Muscle layer of duodenum (tissue), 2 donors: ENCODE data around the gene ALDH9A1.
"Not testable (repeated sequence)": the region's sequence is repeated elsewhere in the genome, so short reads cannot be mapped to it uniquely, and the experiment has no call there.

ENCODE experiments used
- H3K27ac ChIP-seq: one replicate; pipeline ENCODE4 v1.7.0; 2013; ENCODE audit warnings: mild to moderate bottlenecking, low read length
- H3K27me3 ChIP-seq: one replicate; pipeline ENCODE4 v1.7.0; 2013; ENCODE audit warnings: low read depth, mild to moderate bottlenecking, control low read depth, low read length
- H3K36me3 ChIP-seq, 2 donors: one replicate each; pipeline ENCODE4 v1.7.0; 2013; ENCODE audit warnings: low read length in 2 of 2, control low read depth in 1 of 2, mild to moderate bottlenecking in 1 of 2; ENCODE audit not compliant: insufficient read depth in 2 of 2, control insufficient read depth in 1 of 2
- H3K4me1 ChIP-seq, 2 donors: one replicate each; pipeline ENCODE4 v1.7.0; 2013; ENCODE audit warnings: low read length in 2 of 2, mild to moderate bottlenecking in 2 of 2, control low read depth in 1 of 2, moderate library complexity in 1 of 2; ENCODE audit not compliant: insufficient read depth in 2 of 2, control insufficient read depth in 1 of 2
- H3K4me3 ChIP-seq, 2 donors: one replicate each; pipeline ENCODE4 v1.7.0; 2013; ENCODE audit warnings: low read length in 2 of 2, low read depth in 1 of 2, mild to moderate bottlenecking in 1 of 2
- H3K9me3 ChIP-seq, 2 donors: one replicate each; pipeline ENCODE4 v1.7.0; 2013; ENCODE audit warnings: low read length in 2 of 2, control low read depth in 1 of 2, mild to moderate bottlenecking in 1 of 2; ENCODE audit not compliant: control insufficient read depth in 1 of 2
- donor health status: healthy.

The ALDH9A1 gene

GRCh38 chr1:165686971-165687433, 11.4 kb downstream of the ALDH9A1 start:
- Histone ChIP-seq H3K27ac (no peak overlapping the region), H3K9me3 (no peaks in the 10 kb centered on the region), H3K4me3 (no peak overlapping the region), H3K27me3 (no peaks in the 10 kb centered on the region), H3K36me3 (peaks cover 0 to 21% of the 10 kb centered on the region in 2 donors), H3K4me1 (peaks cover 0 to 6% of the 10 kb centered on the region in 2 donors)

- Histone ChIP-seq H3K27me3 (no peaks in the 10 kb centered on the region), H3K9me3 (no peaks in the 10 kb centered on the region), H3K4me1 (peaks cover 0 to 6% of the 10 kb centered on the region in 2 donors), H3K4me3 (no peak overlapping the region), H3K36me3 (peaks cover 0 to 25% of the 10 kb centered on the region in 2 donors), H3K27ac (no peak overlapping the region)
Measured at GRCh38 chr1:165686121-165686970, 12.0 kb downstream of the ALDH9A1 start.

- no peaks in the 10 kb centered on the region for H3K9me3 ChIP-seq
- H3K36me3 ChIP-seq = peaks cover 18 to 39% of the 10 kb centered on the region in 2 donors
Measured at GRCh38 chr1:165683848-165684485, 14.4 kb downstream of the ALDH9A1 start.

GRCh38 chr1:165680773-165681172, 17.6 kb downstream of the ALDH9A1 start:
- H3K27me3 ChIP-seq, H3K4me3 ChIP-seq, H3K4me1 ChIP-seq, H3K9me3 ChIP-seq, H3K27ac ChIP-seq: not testable (repeated sequence)
- peaks cover 25 to 62% of the 10 kb centered on the region in 2 donors for H3K36me3 ChIP-seq

More at GRCh38 chr1:165683848-165684485, 14.4 kb downstream of the ALDH9A1 start:
- Histone ChIP-seq H3K27ac (no peak overlapping the region), H3K27me3 (no peaks in the 10 kb centered on the region), H3K4me1 (peaks cover 0 to 6% of the 10 kb centered on the region in 2 donors), H3K4me3 (no peak overlapping the region)

GRCh38 chr1:165680303-165680702, 18.1 kb downstream of the ALDH9A1 start:
- no peaks in the 10 kb centered on the region for H3K9me3 ChIP-seq
- peaks cover 25 to 64% of the 10 kb centered on the region in 2 donors for H3K36me3 ChIP-seq
- H3K4me3 ChIP-seq = no peak overlapping the region
- H3K4me1 ChIP-seq = peaks cover 0 to 6% of the 10 kb centered on the region in 2 donors
- no peaks in the 10 kb centered on the region for H3K27me3 ChIP-seq
- H3K27ac ChIP-seq = no peak overlapping the region

- Histone ChIP-seq H3K27ac (no peak overlapping the region), H3K9me3 (no peaks in the 10 kb centered on the region), H3K4me3 (no peak overlapping the region), H3K4me1 (peaks cover 0 to 6% of the 10 kb centered on the region in 2 donors), H3K36me3 (peaks cover 25 to 64% of the 10 kb centered on the region in 2 donors), H3K27me3 (no peaks in the 10 kb centered on the region)
Measured at GRCh38 chr1:165679282-165680036, 18.9 kb downstream of the ALDH9A1 start.

- Histone ChIP-seq H3K4me3 (no peak overlapping the region), H3K4me1 (no peaks in the 10 kb centered on the region), H3K27me3 (no peaks in the 10 kb centered on the region), H3K27ac (no peak overlapping the region), H3K9me3 (no peaks in the 10 kb centered on the region), H3K36me3 (peaks cover 25 to 64% of the 10 kb centered on the region in 2 donors)
Measured at GRCh38 chr1:165678509-165678908, 19.9 kb downstream of the ALDH9A1 start.

- Histone ChIP-seq H3K9me3 (no peaks in the 10 kb centered on the region), H3K4me1 (no peaks in the 10 kb centered on the region), H3K27me3 (no peaks in the 10 kb centered on the region), H3K36me3 (peaks cover 36 to 50% of the 10 kb centered on the region in 2 donors), H3K4me3 (no peak overlapping the region), H3K27ac (no peak overlapping the region)
Measured at GRCh38 chr1:165675794-165676193, 22.6 kb downstream of the ALDH9A1 start.

- Histone ChIP-seq H3K4me1 (no peaks in the 10 kb centered on the region), H3K27ac (no peak overlapping the region), H3K9me3 (no peaks in the 10 kb centered on the region), H3K27me3 (no peaks in the 10 kb centered on the region), H3K4me3 (no peak overlapping the region), H3K36me3 (peaks cover 31 to 39% of the 10 kb centered on the region in 2 donors)
Measured at GRCh38 chr1:165674599-165674998, 23.8 kb downstream of the ALDH9A1 start.

GRCh38 chr1:165671526-165671925, 26.8 kb downstream of the ALDH9A1 start:
- Histone ChIP-seq H3K27me3 (no peaks in the 10 kb centered on the region), H3K27ac (no peak overlapping the region), H3K36me3 (peaks cover 32 to 38% of the 10 kb centered on the region in 2 donors), H3K9me3 (no peaks in the 10 kb centered on the region), H3K4me1 (no peaks in the 10 kb centered on the region), H3K4me3 (no peak overlapping the region)

- H3K9me3 ChIP-seq = no peaks in the 10 kb centered on the region
- no peak overlapping the region for H3K27ac ChIP-seq
- no peaks in the 10 kb centered on the region for H3K27me3 ChIP-seq
- H3K36me3 ChIP-seq = peaks cover 43 to 47% of the 10 kb centered on the region in 2 donors
- no peak overlapping the region for H3K4me3 ChIP-seq
- H3K4me1 ChIP-seq = no peaks in the 10 kb centered on the region
Measured at GRCh38 chr1:165668184-165668583, 30.2 kb downstream of the ALDH9A1 start.
